A673 (cell line): Measurements from ENCODE around the gene HOXA9. TPM values are rescaled to one million over a fixed set of nuclear protein-coding genes. Genes with fewer than 3 reads are reported as not detected.

Source experiments
- BruUV-seq: library from RNA; stranded (reverse); fragments of 400-500 nt; replicated peaks from 2 replicates; lab custom pipeline; 2021; lab: Mats Ljungman, UMichigan
- CTCF ChIA-PET: fragments of 300-600 bp; sonication (Branson Sonifier 250); formaldehyde crosslinking; loops from one replicate; lab custom pipeline; 2022; ENCODE audit warnings: antibody characterized with exemption; lab: Charles Lee
- POLR2A ChIA-PET: fragments of 300-600 bp; sonication (Branson Sonifier 250); formaldehyde crosslinking; loops from one replicate; lab custom pipeline; 2022; ENCODE audit warnings: antibody characterized with exemption; ENCODE audit not compliant: low non-redundant PET; lab: Charles Lee
- DNase-seq: peaks from one replicate; pipeline ENCODE4 v3.0.0-alpha.2; 2015; ENCODE audit warnings: low spot score
- H3K27ac ChIP-seq: fragments of 200-600 bp; sonication (generic); 2 replicates; pipeline ENCODE4 v1.5.1; 2016; ENCODE audit warnings: mixed run types, low read depth, mild to moderate bottlenecking, mixed read lengths, antibody characterized with exemption, low read length; ENCODE audit not compliant: poor library complexity, severe bottlenecking
- H3K27me3 ChIP-seq: fragments of 200-600 bp; sonication (generic); replicated peaks from 2 replicates; pipeline ENCODE4 v1.6.1; 2017; ENCODE audit warnings: mixed run types, low read depth, mild to moderate bottlenecking, mixed read lengths, antibody characterized with exemption, low read length; ENCODE audit not compliant: insufficient read depth, poor library complexity
- H3K36me3 ChIP-seq: fragments of 200-600 bp; sonication (generic); 2 replicates; pipeline ENCODE4 v1.6.1; 2016; ENCODE audit warnings: mixed run types, mild to moderate bottlenecking, mixed read lengths, antibody characterized with exemption, low read length; ENCODE audit not compliant: insufficient read depth, poor library complexity, severe bottlenecking
- H3K4me1 ChIP-seq: fragments of 200-600 bp; sonication (generic); 2 replicates; pipeline ENCODE4 v1.6.1; 2017; ENCODE audit warnings: mixed run types, mild to moderate bottlenecking, mixed read lengths, antibody characterized with exemption, low read length; ENCODE audit not compliant: insufficient read depth, poor library complexity, severe bottlenecking
- H3K4me3 ChIP-seq: fragments of 200-600 bp; sonication (generic); 2 replicates; pipeline ENCODE4 v1.5.1; 2016; ENCODE audit warnings: low read depth, mixed run types, mild to moderate bottlenecking, mixed read lengths, low read length; ENCODE audit not compliant: poor library complexity, severe bottlenecking
- H3K9me3 ChIP-seq: fragments of 200-600 bp; sonication (generic); 2 replicates; pipeline ENCODE4 v1.6.1; 2016; ENCODE audit warnings: mixed run types, low read depth, mild to moderate bottlenecking, mixed read lengths, antibody characterized with exemption, low read length; ENCODE audit not compliant: poor library complexity, severe bottlenecking
- EZH2 ChIP-seq: fragments of 200-600 bp; sonication (generic); IDR thresholded peaks from 2 replicates; pipeline ENCODE4 v1.6.1; 2017; ENCODE audit warnings: borderline replicate concordance, low read depth, mild to moderate bottlenecking, mixed read lengths, antibody characterized with exemption, low read length; ENCODE audit not compliant: poor library complexity, severe bottlenecking
- intact Hi-C: fragments of 100-400 bp; cut with micrococcal nuclease; formaldehyde crosslinking; loops from one replicate; pipeline ENCODE4 v1.10.0; 2022; ENCODE audit not compliant: unreplicated experiment
- total RNA-seq: library from RNA; stranded (reverse); gene quantifications from 2 replicates; pipeline ENCODE4 v1.2.3, GENCODE V29; 2021
- TF ChIP-seq, protein P1 (sequence below): fragments of 300-800, 200-600 bp; sonication (generic); conservative IDR thresholded peaks from 2 replicates; pipeline ENCODE4 v1.5.1; 2017; ENCODE audit warnings: low read depth, mild to moderate bottlenecking, antibody characterized with exemption, low read length, moderate library complexity, mixed read lengths

Gene HOXA9
- total RNA-seq, 1 experiment from 2014 or later = not detected

DNA sequence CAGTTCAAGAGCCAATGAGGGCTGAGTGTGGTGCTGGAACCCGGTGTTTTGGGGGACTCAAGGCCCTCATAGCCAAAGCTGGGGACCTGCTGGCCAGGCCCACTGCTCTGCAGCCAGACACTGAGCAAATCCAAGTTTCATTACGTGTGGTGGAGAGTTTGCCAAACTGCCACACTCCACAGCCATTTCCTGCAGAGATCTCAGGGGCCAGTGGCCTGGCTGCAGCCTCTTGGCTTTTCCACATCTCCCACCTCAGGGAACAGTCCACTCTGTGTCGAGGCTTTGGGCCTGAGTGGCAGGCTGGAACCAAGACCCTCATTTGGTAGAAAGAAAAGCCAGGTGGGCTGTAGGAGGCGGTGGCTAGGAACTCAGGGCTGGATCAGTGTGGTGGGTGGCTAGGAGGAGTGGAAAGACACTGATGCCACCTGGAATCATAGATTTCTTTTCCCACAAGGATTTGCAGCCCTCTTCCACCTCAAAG is 16.5 kb upstream of the HOXA9 start:
- Histone ChIP-seq H3K27me3 (peaks cover 98% of the 10 kb centered on the region), H3K4me1 (no peaks in the 10 kb centered on the region), H3K27ac (no peak overlapping the region), H3K4me3 (no peak overlapping the region), H3K36me3 (no peaks in the 10 kb centered on the region), H3K9me3 (no peaks in the 10 kb centered on the region)
- DNase-seq = no peak
- TF ChIP-seq, protein P1, sequence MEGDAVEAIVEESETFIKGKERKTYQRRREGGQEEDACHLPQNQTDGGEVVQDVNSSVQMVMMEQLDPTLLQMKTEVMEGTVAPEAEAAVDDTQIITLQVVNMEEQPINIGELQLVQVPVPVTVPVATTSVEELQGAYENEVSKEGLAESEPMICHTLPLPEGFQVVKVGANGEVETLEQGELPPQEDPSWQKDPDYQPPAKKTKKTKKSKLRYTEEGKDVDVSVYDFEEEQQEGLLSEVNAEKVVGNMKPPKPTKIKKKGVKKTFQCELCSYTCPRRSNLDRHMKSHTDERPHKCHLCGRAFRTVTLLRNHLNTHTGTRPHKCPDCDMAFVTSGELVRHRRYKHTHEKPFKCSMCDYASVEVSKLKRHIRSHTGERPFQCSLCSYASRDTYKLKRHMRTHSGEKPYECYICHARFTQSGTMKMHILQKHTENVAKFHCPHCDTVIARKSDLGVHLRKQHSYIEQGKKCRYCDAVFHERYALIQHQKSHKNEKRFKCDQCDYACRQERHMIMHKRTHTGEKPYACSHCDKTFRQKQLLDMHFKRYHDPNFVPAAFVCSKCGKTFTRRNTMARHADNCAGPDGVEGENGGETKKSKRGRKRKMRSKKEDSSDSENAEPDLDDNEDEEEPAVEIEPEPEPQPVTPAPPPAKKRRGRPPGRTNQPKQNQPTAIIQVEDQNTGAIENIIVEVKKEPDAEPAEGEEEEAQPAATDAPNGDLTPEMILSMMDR = no peak
- TF ChIP-seq EZH2 = no peak
- no TSS peak for BruUV-seq
- ChIA-PET CTCF (no interaction called here), POLR2A (no interaction called here)
- intact Hi-C loops = no loop called here

DNA sequence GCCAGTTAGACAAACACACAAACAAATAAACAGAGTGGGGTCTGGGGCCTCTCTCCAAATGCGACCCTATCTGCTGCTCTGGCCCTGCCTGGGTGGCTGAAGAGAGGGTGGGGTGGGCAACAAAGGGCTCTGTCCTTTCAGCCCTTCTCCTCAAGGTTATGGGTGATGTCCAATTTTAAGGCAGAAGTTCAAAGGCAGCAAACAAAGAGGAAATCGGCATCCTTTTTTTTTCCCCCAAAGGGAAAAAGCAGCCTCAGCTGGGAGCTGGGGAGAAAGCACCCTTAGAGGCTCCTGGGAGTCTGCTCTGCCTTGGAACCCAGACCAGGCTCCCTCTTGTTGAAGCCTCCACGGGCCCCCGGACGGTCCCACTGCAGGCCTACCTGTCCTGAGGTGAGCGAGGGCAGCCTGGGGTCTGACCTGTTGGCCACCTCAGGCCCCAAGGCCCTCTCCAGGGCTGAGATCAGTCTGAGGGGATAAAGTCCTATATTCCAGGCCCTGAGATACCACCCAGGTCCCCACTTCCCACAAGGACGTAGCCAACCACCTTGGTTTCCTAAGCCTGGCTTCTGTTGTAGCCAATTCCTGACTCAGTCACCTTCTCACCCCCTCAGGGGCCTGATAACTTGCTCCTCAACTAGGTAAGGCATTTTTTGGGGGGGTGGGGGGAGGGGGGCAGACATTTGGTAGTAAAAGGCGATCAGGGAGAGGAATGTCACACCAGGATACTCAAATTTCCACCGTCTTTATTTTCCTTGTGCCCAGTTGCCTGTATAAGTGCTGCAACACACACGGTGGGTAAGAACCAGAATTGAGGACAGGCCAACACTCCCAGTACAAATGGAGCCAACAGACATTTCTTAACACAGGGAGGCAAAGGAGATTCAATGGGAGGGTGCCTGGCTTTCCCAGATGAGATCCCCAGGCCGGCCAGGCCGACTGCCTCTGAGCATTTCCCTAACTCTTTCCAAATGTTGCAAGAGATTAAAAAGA is 15.4 kb upstream of the HOXA9 start:
- POLR2A ChIA-PET = no interaction called here
- intact Hi-C loops = no loop called here
- H3K27me3 ChIP-seq = peaks cover 95% of the 10 kb centered on the region
- no peak overlapping the region for H3K4me3 ChIP-seq
- no peak for DNase-seq
- CTCF ChIA-PET = interaction anchor here (0.6 to 0.7 kb wide), 2 partner anchors 16 to 504 kb away, joined by 4 to 9 read pairs; no protein-coding TSS in a partner anchor
- H3K27ac ChIP-seq = no peak overlapping the region
- no peaks in the 10 kb centered on the region for H3K4me1 ChIP-seq
- BruUV-seq = no TSS peak
- TF ChIP-seq EZH2 = no peak
- TF ChIP-seq, protein P1 = no peak
- H3K9me3 ChIP-seq = no peaks in the 10 kb centered on the region
- no peaks in the 10 kb centered on the region for H3K36me3 ChIP-seq

DNA sequence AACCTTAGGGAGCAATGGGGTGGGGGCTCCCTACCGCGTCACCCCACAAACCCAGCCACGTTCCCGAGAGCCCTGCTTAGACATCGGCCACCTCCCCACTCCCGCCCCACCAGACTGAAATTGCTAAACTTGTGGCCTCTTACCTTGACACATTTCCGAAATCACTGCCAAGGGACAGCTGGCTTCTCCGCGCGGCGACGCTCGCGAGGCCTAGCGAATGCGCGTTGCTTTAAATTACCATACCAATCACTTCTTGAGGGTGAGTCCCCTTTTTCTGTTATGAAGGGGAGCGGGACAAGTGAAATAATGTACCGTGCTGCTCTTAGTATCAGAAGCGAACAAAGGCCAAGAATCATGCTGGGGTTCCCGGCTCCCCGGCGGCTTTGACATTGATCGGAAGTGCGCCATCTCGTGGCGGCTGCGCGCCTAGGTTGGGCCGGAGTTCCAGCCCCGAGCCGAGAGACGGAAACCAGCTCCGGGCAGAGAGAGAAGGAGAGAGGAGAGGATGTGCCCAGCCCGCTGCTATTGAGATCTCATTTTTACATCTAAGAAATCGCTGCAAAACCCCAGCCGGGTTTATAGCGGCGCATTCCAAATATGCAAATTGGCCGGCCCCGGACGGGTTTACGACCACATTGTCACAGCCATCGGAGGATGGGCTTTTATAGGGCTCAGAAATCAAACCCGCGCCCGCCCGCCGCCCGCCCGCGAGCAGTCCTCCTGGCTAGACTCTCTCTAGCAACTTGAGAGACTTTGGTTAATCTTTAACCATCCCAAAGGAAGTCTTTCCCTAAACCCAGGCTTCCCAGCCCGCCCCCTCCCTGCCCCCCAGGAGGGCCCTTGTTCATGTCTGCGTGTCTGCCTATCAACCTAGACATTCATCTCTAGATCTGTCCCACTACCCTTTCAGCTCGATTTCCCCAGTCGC is 14.4 kb upstream of the HOXA9 start:
- intact Hi-C loops = no loop called here
- H3K27ac ChIP-seq = no peak overlapping the region
- no peak for TF ChIP-seq EZH2
- TF ChIP-seq, protein P1 = peak; percentile 94
- POLR2A ChIA-PET = no interaction called here
- BruUV-seq = no TSS peak
- H3K36me3 ChIP-seq = no peaks in the 10 kb centered on the region
- DNase-seq = peak; percentile 72
- CTCF ChIA-PET = interaction anchor here (0.6 to 0.7 kb wide), 2 partner anchors 17 to 503 kb away, joined by 4 to 9 read pairs; no protein-coding TSS in a partner anchor
- H3K4me1 ChIP-seq = no peaks in the 10 kb centered on the region
- no peaks in the 10 kb centered on the region for H3K9me3 ChIP-seq
- peaks cover 95% of the 10 kb centered on the region for H3K27me3 ChIP-seq
- peak overlapping the region; percentile 27 for H3K4me3 ChIP-seq
